BJ (cell line): ENCODE results near the gene SLCO4A1. TPM values are rescaled to one million over a fixed set of nuclear protein-coding genes. Genes with fewer than 3 reads are reported as not detected.

Experiments
- CTCF ChIA-PET: fragments of 350-600 bp; formaldehyde crosslinking; extraction: SDS; loops from one replicate; lab custom pipeline; 2021; ENCODE audit warnings: antibody characterized with exemption, inconsistent platforms; lab: Yijun Ruan, JAX
- POLR2A ChIA-PET: fragments of 300-600 bp; sonication (Branson Sonifier 250); formaldehyde crosslinking; extraction: SDS; loops from one replicate; lab custom pipeline; 2021; ENCODE audit warnings: antibody characterized with exemption; lab: Charles Lee
- DNase-seq: peaks from one replicate; pipeline ENCODE4 v3.0.0-alpha.2; 2011; ENCODE audit warnings: low read depth
- H3K27me3 ChIP-seq: 2 replicates; pipeline ENCODE4 v1.6.0; 2011; ENCODE audit warnings: low read length; ENCODE audit not compliant: control insufficient read depth, insufficient read depth
- H3K36me3 ChIP-seq: 2 replicates; pipeline ENCODE4 v1.5.1; 2011; ENCODE audit warnings: low read length; ENCODE audit not compliant: control insufficient read depth, insufficient read depth
- H3K4me3 ChIP-seq: 2 replicates; pipeline ENCODE4 v1.5.1; 2011; ENCODE audit warnings: low read depth, mild to moderate bottlenecking, control low read depth, low read length
- polyA plus RNA-seq: library from polyadenylated mRNA; depleted of rRNA; stranded (reverse); fragments of >200 nt; gene quantifications from 2 replicates; pipeline ENCODE4 v1.2.3, GENCODE V29; 2011
- TF ChIP-seq, protein P1 (sequence below): IDR thresholded peaks from 2 replicates; pipeline ENCODE4 v1.5.1; 2011; ENCODE audit warnings: low read depth, mild to moderate bottlenecking, control low read depth, inconsistent platforms, low read length, moderate library complexity; ENCODE audit not compliant: insufficient read depth

Gene SLCO4A1
- polyA plus RNA-seq, 1 experiment = 0.15 TPM

DNA sequence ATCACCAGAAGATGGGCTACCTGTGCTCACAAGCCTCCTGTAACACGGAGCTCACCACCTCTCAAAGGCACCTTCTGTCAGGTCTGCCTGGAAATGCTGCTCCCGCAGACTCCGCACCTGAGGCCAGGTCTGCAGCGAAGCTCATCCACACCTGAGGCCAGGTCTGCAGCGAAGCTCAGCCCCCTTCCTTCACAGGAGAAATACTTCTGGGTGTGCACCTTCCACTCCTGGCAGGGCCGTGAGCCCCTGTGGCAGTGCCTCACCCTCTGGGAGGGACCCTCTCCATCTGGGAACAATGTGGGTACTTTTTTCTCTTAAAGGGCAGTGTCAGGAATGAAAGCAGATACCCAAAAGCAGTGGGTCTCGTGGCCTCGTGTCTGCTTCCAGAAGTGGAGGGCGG, 1.4 kb upstream of the SLCO4A1 start:
- ChIA-PET CTCF (no interaction called here), POLR2A (no interaction called here)
- Histone ChIP-seq H3K4me3 (no peak overlapping the region), H3K36me3 (no peaks in the 10 kb centered on the region), H3K27me3 (peaks cover 11% of the 10 kb centered on the region)
- TF ChIP-seq, protein P1, sequence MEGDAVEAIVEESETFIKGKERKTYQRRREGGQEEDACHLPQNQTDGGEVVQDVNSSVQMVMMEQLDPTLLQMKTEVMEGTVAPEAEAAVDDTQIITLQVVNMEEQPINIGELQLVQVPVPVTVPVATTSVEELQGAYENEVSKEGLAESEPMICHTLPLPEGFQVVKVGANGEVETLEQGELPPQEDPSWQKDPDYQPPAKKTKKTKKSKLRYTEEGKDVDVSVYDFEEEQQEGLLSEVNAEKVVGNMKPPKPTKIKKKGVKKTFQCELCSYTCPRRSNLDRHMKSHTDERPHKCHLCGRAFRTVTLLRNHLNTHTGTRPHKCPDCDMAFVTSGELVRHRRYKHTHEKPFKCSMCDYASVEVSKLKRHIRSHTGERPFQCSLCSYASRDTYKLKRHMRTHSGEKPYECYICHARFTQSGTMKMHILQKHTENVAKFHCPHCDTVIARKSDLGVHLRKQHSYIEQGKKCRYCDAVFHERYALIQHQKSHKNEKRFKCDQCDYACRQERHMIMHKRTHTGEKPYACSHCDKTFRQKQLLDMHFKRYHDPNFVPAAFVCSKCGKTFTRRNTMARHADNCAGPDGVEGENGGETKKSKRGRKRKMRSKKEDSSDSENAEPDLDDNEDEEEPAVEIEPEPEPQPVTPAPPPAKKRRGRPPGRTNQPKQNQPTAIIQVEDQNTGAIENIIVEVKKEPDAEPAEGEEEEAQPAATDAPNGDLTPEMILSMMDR = no peak
- DNase-seq = no peak

DNA sequence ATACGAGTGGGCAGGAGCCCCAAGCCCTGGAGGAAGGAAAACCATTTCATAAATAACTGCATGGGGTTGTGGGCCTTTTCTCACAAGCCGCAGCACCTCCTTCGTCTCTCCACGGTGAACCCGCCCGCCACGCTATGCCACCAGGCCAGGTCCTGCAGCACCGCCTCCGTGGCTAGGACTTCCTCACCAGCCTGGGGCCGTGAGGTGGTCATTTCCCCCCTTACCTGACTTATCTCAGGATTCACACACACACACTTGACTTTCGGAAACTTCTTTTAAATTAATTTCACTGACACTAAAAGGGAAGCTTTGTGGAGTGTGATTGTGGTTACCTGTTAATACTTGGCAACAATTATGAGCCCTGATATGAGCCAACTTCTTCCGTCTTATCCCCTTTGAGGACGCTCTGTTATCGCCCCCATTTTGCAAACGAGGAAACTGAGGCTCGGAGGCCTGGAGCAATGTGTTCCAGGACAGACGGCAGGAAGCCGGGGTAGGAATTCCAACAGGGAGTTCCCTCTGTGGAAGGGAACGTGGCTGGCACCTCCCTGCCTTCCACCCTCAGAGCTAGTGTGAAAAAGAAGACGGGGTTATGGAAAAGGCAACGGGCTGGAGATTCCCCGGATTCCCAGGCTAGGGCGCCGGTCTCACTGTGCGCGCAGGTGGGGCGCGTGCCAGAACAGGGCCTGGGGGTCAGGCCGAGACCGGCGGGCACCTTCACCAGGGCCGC, 817 bp upstream of the SLCO4A1 start:
- Histone ChIP-seq H3K36me3 (no peaks in the 10 kb centered on the region), H3K4me3 (peak overlapping the region; percentile 53), H3K27me3 (peaks cover 11% of the 10 kb centered on the region)
- ChIA-PET CTCF (interaction anchor here (1.5 to 2.5 kb wide), 3 partner anchors 10 to 150 kb away, joined by 5 to 8 read pairs (median 6); no protein-coding TSS in a partner anchor), POLR2A (no interaction called here)
- DNase-seq = no peak
- TF ChIP-seq, protein P1 = no peak

- TF ChIP-seq, protein P1 = no peak
- Histone ChIP-seq H3K27me3 (peaks cover 7% of the 10 kb centered on the region), H3K36me3 (no peaks in the 10 kb centered on the region), H3K4me3 (peak overlapping the region; percentile 53)
- no peak for DNase-seq
- CTCF ChIA-PET = interaction anchor here (1.0 to 2.5 kb wide), 4 partner anchors 8 to 149 kb away, joined by 4 to 8 read pairs (median 6); no protein-coding TSS in a partner anchor
- POLR2A ChIA-PET = interaction anchor here (0.9 kb wide), 1 partner anchor 19 kb away, joined by 3 read pairs; no protein-coding TSS in a partner anchor
Measured at GRCh38 chr20:62642666-62643520, 590 bp downstream of the SLCO4A1 start.

DNA sequence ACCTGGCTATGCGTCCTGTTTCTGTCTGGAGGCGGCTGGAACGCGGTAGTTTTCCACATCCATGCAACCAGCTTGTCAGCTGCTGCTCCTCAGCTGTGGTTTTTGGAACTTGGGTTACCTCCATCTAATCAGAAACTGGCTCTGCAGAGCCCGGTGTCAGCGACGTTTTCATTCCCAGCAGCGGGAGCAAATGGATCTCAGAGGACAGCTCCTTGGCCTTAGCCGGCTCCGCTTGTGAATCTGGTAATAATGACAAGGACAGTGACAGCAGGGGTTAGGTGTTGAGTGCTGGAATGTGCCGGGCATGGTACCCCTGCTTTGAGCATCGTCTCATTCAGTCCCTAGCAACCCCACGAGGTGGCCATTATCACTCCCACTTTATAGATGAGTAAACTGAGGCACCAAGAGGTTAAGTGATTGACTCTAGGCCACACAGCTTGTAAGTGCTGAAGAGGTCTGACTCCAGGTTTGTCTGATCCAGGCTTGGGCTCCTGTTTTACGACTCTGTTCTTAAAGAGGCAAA, 1.3 kb downstream of the SLCO4A1 start:
- POLR2A ChIA-PET = interaction anchor here (0.9 kb wide), 1 partner anchor 20 kb away, joined by 3 read pairs; no protein-coding TSS in a partner anchor
- Histone ChIP-seq H3K36me3 (no peaks in the 10 kb centered on the region), H3K27me3 (peaks cover 4% of the 10 kb centered on the region; the same call in 1 of the 2 replicates), H3K4me3 (no peak overlapping the region)
- TF ChIP-seq, protein P1 = no peak
- CTCF ChIA-PET = interaction anchor here (1.0 to 2.5 kb wide), 3 partner anchors 15 to 148 kb away, joined by 4 to 8 read pairs (median 6); no protein-coding TSS in a partner anchor
- DNase-seq = no peak
